HG03378 (cell line): ENCODE results near the gene TEX55.
"Not testable (repeated sequence)": the region's sequence is repeated elsewhere in the genome, so short reads cannot be mapped to it uniquely, and the experiment has no call there.

Experiments
- ATAC-seq: cut with Tn5 transposase; IDR thresholded peaks from one replicate; pipeline ENCODE4 v1.9.1; 2021; ENCODE audit warnings: mild to moderate bottlenecking, moderate library complexity; ENCODE audit not compliant: unreplicated experiment

TEX55 gene

GRCh38 chr3:119160361-119160760 is 14.4 kb downstream of the TEX55 start:
- no peak for ATAC-seq

- ATAC-seq: no peak
Measured at GRCh38 chr3:119160815-119161214, 14.8 kb downstream of the TEX55 start.

GRCh38 chr3:119161240-119161639 is 15.3 kb downstream of the TEX55 start:
- ATAC-seq: no peak

GRCh38 chr3:119164745-119165144 is 18.8 kb downstream of the TEX55 start:
- not testable (repeated sequence) for ATAC-seq

GRCh38 chr3:119170821-119171220 is 24.9 kb downstream of the TEX55 start:
- no peak for ATAC-seq

- no peak for ATAC-seq
Measured at GRCh38 chr3:119173325-119173724, 27.4 kb downstream of the TEX55 start, which contains the start of gene UPK1B. TSS of gene UPK1B (plus strand) at chr3:119173598. CDS start at chr3:119186742, 13,144 bp downstream.

- no peak for ATAC-seq
Measured at GRCh38 chr3:119175872-119176756, 30.1 kb downstream of the TEX55 start.

- ATAC-seq: no peak
Measured at GRCh38 chr3:119176778-119177177, 30.8 kb downstream of the TEX55 start.

- ATAC-seq: no peak
Measured at GRCh38 chr3:119177321-119177720, 31.4 kb downstream of the TEX55 start.

- ATAC-seq: no peak
Measured at GRCh38 chr3:119181765-119182164, 35.8 kb downstream of the TEX55 start.

GRCh38 chr3:119184111-119184510 is 38.1 kb downstream of the TEX55 start:
- ATAC-seq: no peak

GRCh38 chr3:119184796-119185570 is 39.0 kb downstream of the TEX55 start:
- no peak for ATAC-seq

GRCh38 chr3:119187266-119187665 is 41.3 kb downstream of the TEX55 start:
- ATAC-seq: no peak

GRCh38 chr3:119191800-119192199 is 45.8 kb downstream of the TEX55 start:
- no peak for ATAC-seq

GRCh38 chr3:119194237-119195150 is 48.5 kb downstream of the TEX55 start:
- no peak for ATAC-seq

GRCh38 chr3:119195151-119195476 is 49.1 kb downstream of the TEX55 start:
- ATAC-seq: no peak

- no peak for ATAC-seq
Measured at GRCh38 chr3:119195911-119196310, 49.9 kb downstream of the TEX55 start.
